Esophagus muscularis mucosa (tissue), 4 donors: ENCODE data around the gene SEPTIN2. TPM values are rescaled to one million over a fixed set of nuclear protein-coding genes. Genes with fewer than 3 reads are reported as not detected.
A peak's percentile ranks its signal among the peaks of the same experiment; 100 is the strongest.

Experiments
- DNase-seq: peaks from one replicate; pipeline ENCODE4 v3.0.0-alpha.2; 2017; ENCODE audit errors: extremely low spot score
- H3K27ac ChIP-seq, 4 donors: fragments of 200-600 bp; sonication (generic); replicated peaks in 1 of 4; 1 replicate in 3 of 4; 2 replicates in 1 of 4; pipeline ENCODE4 v1.5.1; 2016 to 2019; ENCODE audit warnings: mild to moderate bottlenecking in 1 of 4
- H3K27me3 ChIP-seq, 4 donors: fragments of 200-600 bp; sonication (generic); one replicate each; pipeline versions ENCODE4 v1.5.1 to v1.6.0; 2016 to 2019
- H3K36me3 ChIP-seq, 4 donors: fragments of 200-600 bp; sonication (generic); one replicate each; pipeline ENCODE4 v1.5.1; 2016 to 2019
- H3K4me1 ChIP-seq, 4 donors: fragments of 200-600 bp; sonication (generic); one replicate each; pipeline ENCODE4 v1.5.1; 2016 to 2019
- H3K4me3 ChIP-seq, 4 donors: fragments of 200-600 bp; sonication (generic); 1 replicate in 2 of 4; 2 replicates in 2 of 4; pipeline ENCODE4 v1.5.1; 2016 to 2019; ENCODE audit warnings: mild to moderate bottlenecking in 4 of 4, moderate library complexity in 1 of 4
- H3K9me3 ChIP-seq, 4 donors: fragments of 200-600 bp; sonication (generic); 1 replicate in 3 of 4; 2 replicates in 1 of 4; pipeline ENCODE4 v1.5.1; 2016 to 2019
- EP300 ChIP-seq: sonication (generic); formaldehyde crosslinking; IDR thresholded peaks from one replicate; pipeline ENCODE4 v1.6.1; 2017; ENCODE audit warnings: antibody characterized with exemption
- POLR2A ChIP-seq: fragments of 450-650 bp; IDR thresholded peaks from one replicate; pipeline ENCODE4 v1.6.1; 2017; ENCODE audit warnings: antibody characterized with exemption, moderate library complexity, mild to moderate bottlenecking, low read depth
- POLR2AphosphoS5 ChIP-seq, 2 donors: sonication (generic); formaldehyde crosslinking; IDR thresholded peaks; one replicate each; pipeline ENCODE4 v1.6.1; 2017; ENCODE audit warnings: antibody characterized with exemption in 2 of 2
- WGBS: methylation state at CpG from one replicate; pipeline ENCODE4 v1.1.5; 2018; 5-methylcytosine and 5-hydroxymethylcytosine counted together
- intact Hi-C: fragments of 100-400 bp; cut with DNase I; formaldehyde crosslinking; loops from one replicate; pipeline ENCODE4 v1.15.1; 2023
- total RNA-seq, 4 donors: library from RNA; depleted of rRNA; stranded (reverse); fragments of >200 nt; gene quantifications; one replicate each; pipeline versions ENCODE4 v1.1.0 to v1.2.1, GENCODE V29; 2016
- TF ChIP-seq, protein P1 (sequence below), 3 experiments: fragments of 200-600 bp in 2 of 3; fragments of 450-650 bp in 1 of 3; sonication (generic) in 2 of 3; IDR thresholded peaks; one replicate each; pipeline ENCODE4 v1.5.1; 2017 to 2019; ENCODE audit warnings: antibody characterized with exemption in 3 of 3, mild to moderate bottlenecking in 2 of 3, moderate library complexity in 1 of 3

SEPTIN2 gene
- total RNA-seq, 4 donors from 2014 or later = 272 to 335 (median 284) TPM

DNA sequence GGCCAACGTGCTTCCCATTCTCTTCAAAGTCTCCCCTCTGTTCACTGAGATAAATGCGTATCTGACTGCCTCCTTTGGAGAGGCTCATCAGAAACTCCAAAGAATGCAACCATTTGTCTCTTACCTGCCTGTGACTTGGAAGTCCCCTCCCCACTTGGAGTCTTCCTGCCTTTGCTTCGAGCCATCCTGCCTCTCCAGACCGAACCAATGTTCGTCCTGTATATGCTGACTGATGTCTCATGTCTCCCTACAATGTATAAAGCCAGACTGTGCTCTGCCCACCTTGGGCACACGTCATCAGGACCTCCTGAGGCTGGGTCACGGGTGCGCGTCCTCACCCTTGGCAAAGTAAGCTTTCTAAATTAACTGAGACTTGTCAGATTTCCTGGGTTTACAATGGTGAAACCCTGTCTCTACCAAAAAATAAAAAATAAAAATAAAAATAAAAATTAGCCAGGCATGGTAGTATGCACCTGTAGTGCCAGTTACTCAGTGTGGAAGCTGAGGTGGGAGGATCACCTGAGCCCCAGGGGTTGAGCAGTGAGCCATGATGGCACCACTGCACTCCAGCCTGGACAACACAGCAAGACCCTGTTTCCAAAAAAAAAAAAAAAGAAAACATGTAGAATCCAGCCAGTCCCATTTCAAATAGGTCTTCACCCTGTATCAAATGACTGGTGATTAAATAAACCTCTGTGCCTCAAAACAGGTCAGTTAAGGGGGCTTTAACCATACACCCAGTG, 29.2 kb upstream of the SEPTIN2 start:
- Histone ChIP-seq H3K4me3 (no peak overlapping the region), H3K27ac (no peak overlapping the region), H3K36me3 (peaks cover 0 to 3% (median 0%) of the 10 kb centered on the region in 4 donors), H3K27me3 (no peaks in the 10 kb centered on the region), H3K4me1 (peaks cover 14 to 37% (median 33%) of the 10 kb centered on the region in 4 donors), H3K9me3 (no peaks in the 10 kb centered on the region)
- 84% methylated on average over 9 of the region's 9 CpGs for WGBS
- intact Hi-C loops = no loop called here
- no peak for TF ChIP-seq POLR2A
- no peak for TF ChIP-seq POLR2AphosphoS5 (IDR thresholded peaks at IDR 0.05)
- TF ChIP-seq, protein P1, sequence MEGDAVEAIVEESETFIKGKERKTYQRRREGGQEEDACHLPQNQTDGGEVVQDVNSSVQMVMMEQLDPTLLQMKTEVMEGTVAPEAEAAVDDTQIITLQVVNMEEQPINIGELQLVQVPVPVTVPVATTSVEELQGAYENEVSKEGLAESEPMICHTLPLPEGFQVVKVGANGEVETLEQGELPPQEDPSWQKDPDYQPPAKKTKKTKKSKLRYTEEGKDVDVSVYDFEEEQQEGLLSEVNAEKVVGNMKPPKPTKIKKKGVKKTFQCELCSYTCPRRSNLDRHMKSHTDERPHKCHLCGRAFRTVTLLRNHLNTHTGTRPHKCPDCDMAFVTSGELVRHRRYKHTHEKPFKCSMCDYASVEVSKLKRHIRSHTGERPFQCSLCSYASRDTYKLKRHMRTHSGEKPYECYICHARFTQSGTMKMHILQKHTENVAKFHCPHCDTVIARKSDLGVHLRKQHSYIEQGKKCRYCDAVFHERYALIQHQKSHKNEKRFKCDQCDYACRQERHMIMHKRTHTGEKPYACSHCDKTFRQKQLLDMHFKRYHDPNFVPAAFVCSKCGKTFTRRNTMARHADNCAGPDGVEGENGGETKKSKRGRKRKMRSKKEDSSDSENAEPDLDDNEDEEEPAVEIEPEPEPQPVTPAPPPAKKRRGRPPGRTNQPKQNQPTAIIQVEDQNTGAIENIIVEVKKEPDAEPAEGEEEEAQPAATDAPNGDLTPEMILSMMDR (IDR thresholded peaks at IDR 0.05) = no peak
- no peak for TF ChIP-seq EP300
- DNase-seq = peak; percentile 19

DNA sequence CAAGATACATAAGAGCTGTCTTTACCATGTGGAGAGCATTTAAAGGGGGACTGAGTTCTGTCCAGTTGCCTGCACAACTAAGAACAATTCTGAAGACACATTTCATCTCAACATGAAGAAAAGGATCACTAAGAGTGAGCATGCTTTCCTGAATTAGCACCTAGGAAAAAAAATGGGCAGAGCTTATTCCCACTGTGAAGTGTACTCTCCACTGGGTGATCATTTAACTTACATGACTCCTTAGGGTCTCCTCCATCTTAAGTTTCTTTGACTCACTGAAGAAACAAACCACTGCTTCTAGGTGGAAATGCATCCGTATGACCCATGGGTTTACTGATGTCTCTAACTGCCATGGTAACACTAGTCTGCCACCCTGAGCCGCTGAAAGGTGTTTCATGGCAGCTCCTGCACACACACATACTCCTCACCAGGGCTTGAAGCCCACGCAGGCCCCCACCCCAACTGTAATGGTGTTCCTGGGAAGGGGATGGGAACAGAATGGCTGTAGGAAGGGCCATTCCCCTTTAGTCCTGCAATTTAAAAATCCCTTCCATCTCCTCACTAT, 27.3 kb upstream of the SEPTIN2 start:
- WGBS = 77% methylated on average over 3 of the region's 3 CpGs
- TF ChIP-seq, protein P1 (IDR thresholded peaks at IDR 0.05) = no peak
- TF ChIP-seq EP300 (no peak), POLR2A (no peak), POLR2AphosphoS5 (IDR thresholded peaks at IDR 0.05) (no peak)
- Histone ChIP-seq H3K9me3 (no peaks in the 10 kb centered on the region), H3K4me3 (no peak overlapping the region), H3K27me3 (no peaks in the 10 kb centered on the region), H3K4me1 (peaks cover 14 to 31% (median 18%) of the 10 kb centered on the region in 4 donors), H3K36me3 (peaks cover 0 to 3% (median 0%) of the 10 kb centered on the region in 4 donors), H3K27ac (no peak overlapping the region)
- intact Hi-C loops = no loop called here
- peak; percentile 53 for DNase-seq

DNA sequence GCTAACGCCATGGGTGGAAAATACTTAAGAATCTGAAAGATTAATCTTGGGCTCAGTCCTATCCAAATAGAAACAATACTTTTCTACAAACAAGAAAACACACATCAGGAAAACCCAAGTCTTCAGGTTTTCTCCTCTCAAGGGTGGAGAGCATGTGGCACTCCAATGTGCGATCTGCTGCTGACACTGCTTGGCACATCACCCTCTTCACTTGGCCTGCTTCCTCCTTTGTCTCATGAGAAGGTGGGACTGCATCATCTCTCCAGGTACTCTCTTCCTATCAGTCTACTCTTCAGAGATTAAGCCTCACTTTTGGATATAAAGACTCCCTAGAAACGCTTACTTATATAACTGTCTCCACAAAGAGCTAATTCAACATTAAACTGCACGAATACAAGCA, 26.7 kb upstream of the SEPTIN2 start:
- peak; percentile 42 for DNase-seq
- 60% methylated on average over 4 of the region's 4 CpGs for WGBS
- Histone ChIP-seq H3K36me3 (peaks cover 0 to 3% (median 0%) of the 10 kb centered on the region in 4 donors), H3K9me3 (no peaks in the 10 kb centered on the region), H3K27ac (no peak overlapping the region), H3K4me1 (peaks cover 14 to 33% (median 18%) of the 10 kb centered on the region in 4 donors), H3K4me3 (no peak overlapping the region), H3K27me3 (no peaks in the 10 kb centered on the region)
- intact Hi-C loops = no loop called here
- no peak for TF ChIP-seq POLR2AphosphoS5 (IDR thresholded peaks at IDR 0.05)
- TF ChIP-seq EP300 = no peak
- TF ChIP-seq, protein P1 (IDR thresholded peaks at IDR 0.05) = no peak
- TF ChIP-seq POLR2A = no peak

DNA sequence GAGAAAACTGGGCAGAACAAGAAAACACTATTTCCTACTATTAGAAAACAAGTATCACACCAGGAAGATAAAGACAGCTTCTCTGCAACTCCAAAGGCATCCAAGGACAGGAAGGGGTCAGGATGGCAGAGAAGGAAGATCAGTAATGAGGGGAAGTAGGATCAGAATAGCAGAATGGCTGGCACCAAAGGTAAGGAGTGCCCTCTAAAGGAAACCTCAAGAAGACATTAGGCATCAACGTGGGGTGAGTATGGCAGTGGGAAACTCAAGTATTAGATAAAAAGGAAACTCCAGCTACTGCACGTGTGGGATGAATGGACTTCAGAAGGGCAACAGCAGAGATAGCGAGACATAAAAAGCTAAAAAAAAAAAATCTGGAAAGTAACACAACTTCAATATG, 26.1 kb upstream of the SEPTIN2 start:
- Histone ChIP-seq H3K36me3 (peaks cover 0 to 3% (median 0%) of the 10 kb centered on the region in 4 donors), H3K27ac (no peak overlapping the region), H3K9me3 (no peaks in the 10 kb centered on the region), H3K4me3 (no peak overlapping the region), H3K27me3 (no peaks in the 10 kb centered on the region), H3K4me1 (peaks cover 14 to 33% (median 18%) of the 10 kb centered on the region in 4 donors)
- intact Hi-C loops = no loop called here
- no peak for DNase-seq
- TF ChIP-seq POLR2A = no peak
- TF ChIP-seq EP300 = no peak
- TF ChIP-seq POLR2AphosphoS5 (IDR thresholded peaks at IDR 0.05) = no peak
- TF ChIP-seq, protein P1 (IDR thresholded peaks at IDR 0.05) = no peak
- 65% methylated on average over 3 of the region's 3 CpGs for WGBS
